HG03378 (cell line): ENCODE results near the gene DLEC1.
"Not testable (repeated sequence)": the region's sequence is repeated elsewhere in the genome, so short reads cannot be mapped to it uniquely, and the experiment has no call there.

Source experiments
- ATAC-seq: cut with Tn5 transposase; IDR thresholded peaks from one replicate; pipeline ENCODE4 v1.9.1; 2021; ENCODE audit warnings: mild to moderate bottlenecking, moderate library complexity; ENCODE audit not compliant: unreplicated experiment

The DLEC1 gene

GRCh38 chr3:38083871-38084333 is 44.9 kb downstream of the DLEC1 start:
- ATAC-seq: no peak

GRCh38 chr3:38084334-38085310 is 45.6 kb downstream of the DLEC1 start:
- ATAC-seq: no peak

GRCh38 chr3:38085311-38085942 is 46.4 kb downstream of the DLEC1 start:
- ATAC-seq: no peak

GRCh38 chr3:38085943-38086324 is 46.9 kb downstream of the DLEC1 start:
- no peak for ATAC-seq

GRCh38 chr3:38086496-38086895 is 47.5 kb downstream of the DLEC1 start:
- no peak for ATAC-seq

GRCh38 chr3:38087278-38087677 is 48.3 kb downstream of the DLEC1 start:
- not testable (repeated sequence) for ATAC-seq

GRCh38 chr3:38088126-38089078 is 49.4 kb downstream of the DLEC1 start:
- ATAC-seq: no peak

- no peak for ATAC-seq
These were observed 50.2 kb downstream of the DLEC1 start for GRCh38 chr3:38089163-38089562.

GRCh38 chr3:38090453-38090852 is 51.4 kb downstream of the DLEC1 start:
- no peak for ATAC-seq

GRCh38 chr3:38094999-38095398 is 56.0 kb downstream of the DLEC1 start:
- ATAC-seq: no peak

- no peak for ATAC-seq
These were observed 56.9 kb downstream of the DLEC1 start for GRCh38 chr3:38095669-38096483.

- ATAC-seq: no peak
These were observed 58.7 kb downstream of the DLEC1 start for GRCh38 chr3:38097446-38098375.

GRCh38 chr3:38098376-38098723 is 59.3 kb downstream of the DLEC1 start:
- ATAC-seq: no peak

- no peak for ATAC-seq
These were observed 60.5 kb downstream of the DLEC1 start for GRCh38 chr3:38099518-38099917.

- no peak for ATAC-seq
These were observed 61.5 kb downstream of the DLEC1 start for GRCh38 chr3:38100498-38100897.

GRCh38 chr3:38101811-38102443 is 62.9 kb downstream of the DLEC1 start:
- no peak for ATAC-seq

- ATAC-seq: no peak
These were observed 63.4 kb downstream of the DLEC1 start for GRCh38 chr3:38102444-38102814.

GRCh38 chr3:38105525-38105924 is 66.5 kb downstream of the DLEC1 start:
- ATAC-seq: no peak
